Calu3 (cell line): ENCODE results near the gene DNAI2. TPM values are rescaled to one million over a fixed set of nuclear protein-coding genes. Genes with fewer than 3 reads are reported as not detected.

Experiments used
- BruUV-seq: library from RNA; stranded (reverse); fragments of 400-500 nt; replicated peaks from 2 replicates; lab custom pipeline; 2021; lab: Mats Ljungman, UMichigan
- CTCF ChIA-PET: fragments of 300-600 bp; sonication (Branson Sonifier 250); formaldehyde crosslinking; loops from one replicate; lab custom pipeline; 2022; ENCODE audit warnings: antibody characterized with exemption; lab: Charles Lee
- DNase-seq: peaks from one replicate; pipeline ENCODE4 v3.0.0; 2022
- H3K27ac Mint-ChIP-seq: one replicate; pipeline ENCODE4 v1.8.0; 2022; ENCODE audit warnings: mixed read lengths; ENCODE audit not compliant: unreplicated experiment
- H3K27me3 Mint-ChIP-seq: one replicate; pipeline ENCODE4 v1.8.0; 2022; ENCODE audit warnings: mixed read lengths; ENCODE audit not compliant: unreplicated experiment
- H3K36me3 Mint-ChIP-seq: one replicate; pipeline ENCODE4 v1.8.0; 2022; ENCODE audit warnings: mild to moderate bottlenecking, moderate library complexity, mixed read lengths; ENCODE audit not compliant: insufficient read depth, unreplicated experiment
- H3K4me1 Mint-ChIP-seq: one replicate; pipeline ENCODE4 v1.8.0; 2022; ENCODE audit warnings: mild to moderate bottlenecking, low read depth, mixed read lengths; ENCODE audit not compliant: unreplicated experiment
- H3K4me3 Mint-ChIP-seq: one replicate; pipeline ENCODE4 v1.8.0; 2022; ENCODE audit warnings: mild to moderate bottlenecking, low read depth, moderate library complexity, mixed read lengths; ENCODE audit not compliant: unreplicated experiment
- H3K9me3 Mint-ChIP-seq: one replicate; pipeline ENCODE4 v1.8.0; 2022; ENCODE audit warnings: low read depth, mixed read lengths; ENCODE audit not compliant: unreplicated experiment
- intact Hi-C: fragments of 100-400 bp; cut with micrococcal nuclease; formaldehyde crosslinking; loops from one replicate; pipeline ENCODE4 v1.10.0; 2022; ENCODE audit not compliant: unreplicated experiment
- total RNA-seq: library from RNA; stranded (reverse); gene quantifications from 2 replicates; pipeline ENCODE4 v1.2.3, GENCODE V29; 2022
- TF ChIP-seq, protein P1 (sequence below): fragments of 200-600 bp; IDR thresholded peaks from one replicate; pipeline ENCODE4 v1.8.0; 2022; ENCODE audit warnings: antibody characterized with exemption; ENCODE audit not compliant: unreplicated experiment

DNAI2 gene
- total RNA-seq, 1 experiment from 2014 or later, result not detected

DNA sequence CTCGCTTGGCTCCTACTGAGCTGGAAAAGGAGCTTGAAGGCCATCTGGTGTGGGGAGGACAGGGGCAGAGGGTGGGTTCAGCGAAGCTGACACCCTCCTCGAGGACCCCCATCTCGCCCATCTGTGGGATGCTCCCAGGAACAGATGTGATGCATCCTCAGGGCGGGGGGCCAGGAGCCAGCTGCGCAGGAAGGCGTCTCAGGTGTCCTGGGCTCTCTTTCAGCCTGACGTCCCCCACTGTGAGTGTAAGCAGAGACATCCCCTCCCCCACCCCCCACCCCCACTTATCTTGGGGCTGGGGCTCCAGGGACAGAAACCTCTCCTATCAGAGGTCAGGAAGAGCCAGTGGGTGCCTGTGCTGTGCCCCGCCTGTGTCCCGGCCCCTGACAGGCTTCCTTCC, 68.2 kb downstream of the DNAI2 start:
- DNase-seq, result no peak
- Mint-ChIP-seq H3K27me3 (peaks cover 82% of the 10 kb centered on the region), H3K4me3 (no peak overlapping the region), H3K36me3 (no peaks in the 10 kb centered on the region), H3K4me1 (no peaks in the 10 kb centered on the region), H3K27ac (no peak overlapping the region), H3K9me3 (no peaks in the 10 kb centered on the region)
- TF ChIP-seq, protein P1, sequence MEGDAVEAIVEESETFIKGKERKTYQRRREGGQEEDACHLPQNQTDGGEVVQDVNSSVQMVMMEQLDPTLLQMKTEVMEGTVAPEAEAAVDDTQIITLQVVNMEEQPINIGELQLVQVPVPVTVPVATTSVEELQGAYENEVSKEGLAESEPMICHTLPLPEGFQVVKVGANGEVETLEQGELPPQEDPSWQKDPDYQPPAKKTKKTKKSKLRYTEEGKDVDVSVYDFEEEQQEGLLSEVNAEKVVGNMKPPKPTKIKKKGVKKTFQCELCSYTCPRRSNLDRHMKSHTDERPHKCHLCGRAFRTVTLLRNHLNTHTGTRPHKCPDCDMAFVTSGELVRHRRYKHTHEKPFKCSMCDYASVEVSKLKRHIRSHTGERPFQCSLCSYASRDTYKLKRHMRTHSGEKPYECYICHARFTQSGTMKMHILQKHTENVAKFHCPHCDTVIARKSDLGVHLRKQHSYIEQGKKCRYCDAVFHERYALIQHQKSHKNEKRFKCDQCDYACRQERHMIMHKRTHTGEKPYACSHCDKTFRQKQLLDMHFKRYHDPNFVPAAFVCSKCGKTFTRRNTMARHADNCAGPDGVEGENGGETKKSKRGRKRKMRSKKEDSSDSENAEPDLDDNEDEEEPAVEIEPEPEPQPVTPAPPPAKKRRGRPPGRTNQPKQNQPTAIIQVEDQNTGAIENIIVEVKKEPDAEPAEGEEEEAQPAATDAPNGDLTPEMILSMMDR, result no peak
- intact Hi-C loops, result no loop called here
- no TSS peak for BruUV-seq
- CTCF ChIA-PET, result no interaction called here

DNA sequence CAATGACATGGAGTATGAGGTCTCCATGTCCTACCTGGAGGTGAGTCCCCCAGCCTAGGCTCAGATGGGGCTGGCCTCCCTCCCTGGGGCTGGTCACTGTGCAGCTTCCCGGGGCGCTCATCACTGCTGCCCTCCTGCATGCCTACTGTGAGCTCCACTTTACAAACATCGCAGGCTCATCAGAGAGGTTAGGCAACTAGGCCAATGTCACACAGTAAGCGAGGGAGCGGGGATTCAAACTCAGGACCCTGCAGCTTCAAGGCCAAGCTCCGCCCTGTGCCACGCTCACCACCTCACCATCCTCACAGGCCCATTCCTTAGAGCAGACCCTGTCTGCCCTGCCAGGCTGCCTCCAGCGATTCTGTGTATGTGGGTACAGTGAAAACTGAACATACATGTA, 69.1 kb downstream of the DNAI2 start:
- no peaks in the 10 kb centered on the region for H3K4me1 Mint-ChIP-seq
- CTCF ChIA-PET, result interaction anchor here (0.6 kb wide), 1 partner anchor 68 kb away, joined by 9 read pairs; no protein-coding TSS in a partner anchor
- no TSS peak for BruUV-seq
- peaks cover 3% of the 10 kb centered on the region for H3K36me3 Mint-ChIP-seq
- H3K9me3 Mint-ChIP-seq, result no peaks in the 10 kb centered on the region
- H3K27me3 Mint-ChIP-seq, result peaks cover 82% of the 10 kb centered on the region
- no peak overlapping the region for H3K4me3 Mint-ChIP-seq
- no peak for DNase-seq
- intact Hi-C loops, result no loop called here
- no peak overlapping the region for H3K27ac Mint-ChIP-seq
- TF ChIP-seq, protein P1, result no peak

DNA sequence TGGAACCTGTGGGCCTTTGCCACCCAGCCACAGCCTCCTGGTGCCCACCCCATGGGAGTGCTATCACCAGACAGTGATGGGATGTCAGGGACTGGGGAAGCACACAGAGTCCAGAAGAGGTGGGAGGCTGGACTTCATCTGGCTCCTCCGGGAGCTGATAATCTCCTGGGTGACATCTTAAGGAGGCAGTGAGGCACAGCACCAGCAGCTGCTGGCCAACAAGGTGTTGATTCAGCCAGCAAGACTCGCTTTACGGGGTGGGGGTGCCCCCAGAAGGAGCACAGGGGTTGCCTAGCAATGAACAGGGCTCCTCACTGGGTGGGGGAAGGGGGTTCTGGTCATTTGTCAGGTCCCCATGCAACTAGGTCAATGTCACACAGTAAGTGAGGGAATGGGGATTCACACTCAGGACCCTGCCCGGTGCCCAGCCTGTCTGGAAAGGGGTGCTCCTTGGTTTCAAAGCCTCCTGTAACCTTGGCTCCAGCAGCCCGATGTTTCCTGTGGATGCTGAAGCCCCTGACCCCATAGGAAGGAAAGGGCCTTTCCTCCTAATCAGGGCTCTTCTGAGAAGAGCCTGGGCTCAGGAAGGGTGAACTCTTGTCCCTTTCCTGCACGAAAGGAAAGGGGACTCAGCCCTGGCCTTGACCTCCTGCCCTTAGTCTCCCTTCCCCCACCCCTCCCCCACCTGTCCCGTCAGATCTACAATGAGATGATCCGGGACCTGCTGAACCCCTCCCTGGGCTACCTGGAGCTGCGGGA, 69.7 kb downstream of the DNAI2 start:
- BruUV-seq, result no TSS peak
- peaks cover 5% of the 10 kb centered on the region for H3K36me3 Mint-ChIP-seq
- H3K27ac Mint-ChIP-seq, result no peak overlapping the region
- intact Hi-C loops, result no loop called here
- no peak overlapping the region for H3K4me3 Mint-ChIP-seq
- CTCF ChIA-PET, result interaction anchor here (0.7 kb wide), 1 partner anchor 401 kb away, joined by 3 read pairs; no protein-coding TSS in a partner anchor
- DNase-seq, result no peak
- H3K27me3 Mint-ChIP-seq, result peaks cover 82% of the 10 kb centered on the region
- TF ChIP-seq, protein P1, result no peak
- H3K9me3 Mint-ChIP-seq, result no peaks in the 10 kb centered on the region
- no peaks in the 10 kb centered on the region for H3K4me1 Mint-ChIP-seq

DNA sequence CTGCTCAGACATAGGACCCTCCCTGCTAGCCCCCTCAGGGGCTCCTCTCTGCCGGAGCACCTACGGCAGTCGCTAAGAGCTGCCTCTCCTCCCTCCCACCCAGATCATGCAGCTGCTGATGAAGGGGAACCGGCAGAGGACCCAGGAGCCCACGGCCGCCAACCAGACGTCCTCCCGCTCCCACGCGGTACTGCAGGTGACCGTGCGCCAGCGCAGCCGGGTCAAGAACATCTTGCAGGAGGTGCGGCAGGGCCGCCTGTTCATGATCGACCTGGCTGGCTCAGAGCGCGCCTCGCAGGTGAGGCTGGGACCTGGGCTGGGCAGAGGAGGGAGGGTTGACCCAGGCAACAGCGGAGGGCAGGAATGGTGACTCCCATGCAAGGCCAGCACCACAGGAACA, 70.6 kb downstream of the DNAI2 start:
- H3K9me3 Mint-ChIP-seq, result no peaks in the 10 kb centered on the region
- H3K4me1 Mint-ChIP-seq, result no peaks in the 10 kb centered on the region
- peaks cover 82% of the 10 kb centered on the region for H3K27me3 Mint-ChIP-seq
- no peak for DNase-seq
- H3K4me3 Mint-ChIP-seq, result no peak overlapping the region
- BruUV-seq, result no TSS peak
- H3K36me3 Mint-ChIP-seq, result peaks cover 5% of the 10 kb centered on the region
- intact Hi-C loops, result no loop called here
- no peak overlapping the region for H3K27ac Mint-ChIP-seq
- TF ChIP-seq, protein P1, result no peak
- CTCF ChIA-PET, result interaction anchor here (0.7 kb wide), 1 partner anchor 400 kb away, joined by 3 read pairs; no protein-coding TSS in a partner anchor
